ENCODE measurements around the gene C1orf159. TPM values are rescaled to one million over a fixed set of nuclear protein-coding genes. Genes with fewer than 3 reads are reported as not detected.

C1orf159 gene
- total and polyA plus RNA-seq, 7 donors: 6.6 to 25.3 (median 8.2) TPM

DNA sequence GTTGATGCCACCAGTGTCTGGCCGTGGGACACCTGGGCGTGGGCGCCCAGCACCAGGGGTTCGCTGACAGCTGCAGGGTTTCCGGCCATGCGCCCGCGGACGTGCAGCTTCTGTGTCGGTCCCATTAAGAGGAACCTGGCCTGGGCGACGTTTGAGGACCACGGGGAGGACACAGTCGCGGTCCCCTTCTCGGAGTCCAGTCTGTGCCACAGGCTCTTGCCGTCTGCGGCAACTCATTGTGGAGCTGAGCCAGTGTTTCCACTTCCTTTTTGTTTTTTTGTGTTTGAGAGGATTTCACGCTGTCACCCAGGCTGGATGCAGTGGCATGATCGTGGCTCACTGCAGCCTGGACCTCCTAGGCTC is 1.6 kb upstream of the C1orf159 start:
- Histone ChIP-seq H3K36me3 (peaks cover 0 to 9% (median 0%) of the 10 kb centered on the region in 4 donors), H3K4me1 (peaks cover 0 to 27% (median 23%) of the 10 kb centered on the region in 4 donors), H3K27ac (no peak overlapping the region), H3K4me3 (no peak overlapping the region), H3K27me3 (peaks cover 0 to 31% (median 0%) of the 10 kb centered on the region in 3 donors), H3K9me3 (peaks cover 0 to 3% (median 1%) of the 10 kb centered on the region in 4 donors)
- WGBS, 2 donors: 72% methylated on average over 20 of the region's 20 CpGs
- no peak for TF ChIP-seq POLR2A (IDR thresholded peaks at IDR 0.05)
- TF ChIP-seq, protein P1, sequence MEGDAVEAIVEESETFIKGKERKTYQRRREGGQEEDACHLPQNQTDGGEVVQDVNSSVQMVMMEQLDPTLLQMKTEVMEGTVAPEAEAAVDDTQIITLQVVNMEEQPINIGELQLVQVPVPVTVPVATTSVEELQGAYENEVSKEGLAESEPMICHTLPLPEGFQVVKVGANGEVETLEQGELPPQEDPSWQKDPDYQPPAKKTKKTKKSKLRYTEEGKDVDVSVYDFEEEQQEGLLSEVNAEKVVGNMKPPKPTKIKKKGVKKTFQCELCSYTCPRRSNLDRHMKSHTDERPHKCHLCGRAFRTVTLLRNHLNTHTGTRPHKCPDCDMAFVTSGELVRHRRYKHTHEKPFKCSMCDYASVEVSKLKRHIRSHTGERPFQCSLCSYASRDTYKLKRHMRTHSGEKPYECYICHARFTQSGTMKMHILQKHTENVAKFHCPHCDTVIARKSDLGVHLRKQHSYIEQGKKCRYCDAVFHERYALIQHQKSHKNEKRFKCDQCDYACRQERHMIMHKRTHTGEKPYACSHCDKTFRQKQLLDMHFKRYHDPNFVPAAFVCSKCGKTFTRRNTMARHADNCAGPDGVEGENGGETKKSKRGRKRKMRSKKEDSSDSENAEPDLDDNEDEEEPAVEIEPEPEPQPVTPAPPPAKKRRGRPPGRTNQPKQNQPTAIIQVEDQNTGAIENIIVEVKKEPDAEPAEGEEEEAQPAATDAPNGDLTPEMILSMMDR (IDR thresholded peaks at IDR 0.05): no peak
- no peak for TF ChIP-seq EP300 (IDR thresholded peaks at IDR 0.05)
- no peak for TF ChIP-seq POLR2AphosphoS5 (IDR thresholded peaks at IDR 0.05)
- intact Hi-C loops (cut with DNase I): loop anchor here (2.0 to 5.0 kb wide), 3 partner anchors 95 to 190 kb away; partner anchors contain the start of genes ACAP3, AGRN and PUSL1
- DNase-seq: peak; percentile 69

DNA sequence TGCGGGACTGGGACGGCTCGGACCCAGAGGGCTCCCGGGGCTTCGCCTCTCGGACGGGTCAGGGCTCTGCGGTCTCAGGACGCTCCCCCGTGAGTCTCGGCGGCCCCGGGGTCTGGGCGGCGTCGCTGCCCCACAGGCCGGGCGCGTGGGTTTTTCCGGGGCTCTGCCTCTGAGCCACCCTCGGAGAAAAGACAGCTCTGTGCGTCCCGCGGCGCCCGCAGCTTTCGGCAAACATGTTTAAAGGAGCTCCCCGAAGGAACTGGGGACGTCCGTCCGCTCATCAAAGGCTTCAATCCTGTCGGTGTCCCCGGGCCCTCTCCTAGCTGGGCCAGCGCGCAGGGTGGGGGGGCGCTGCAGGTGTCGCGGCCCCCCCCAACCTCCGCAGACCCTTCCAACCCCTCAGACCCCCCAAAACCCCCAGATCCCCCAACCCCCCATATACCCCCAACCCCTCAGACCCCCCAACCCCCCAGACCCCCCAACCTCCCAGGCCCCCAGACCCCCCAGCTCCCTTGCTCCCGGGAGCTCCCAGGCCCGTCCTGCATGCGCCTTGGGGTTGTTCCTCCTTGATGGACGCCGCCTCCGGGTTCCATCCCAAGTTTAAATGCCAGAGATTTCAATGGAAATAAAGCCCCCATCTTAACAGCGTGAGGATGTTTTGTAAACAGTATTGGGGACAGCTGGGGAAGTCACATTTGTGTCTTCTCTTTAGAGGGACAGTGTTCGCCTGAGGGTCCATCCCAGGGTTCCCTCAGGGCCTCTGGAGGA is 996 bp upstream of the C1orf159 start:
- intact Hi-C loops (cut with DNase I): loop anchor here (1.0 to 5.0 kb wide), 4 partner anchors 40 to 190 kb away; partner anchors contain the start of genes ACAP3, AGRN and PUSL1

DNA sequence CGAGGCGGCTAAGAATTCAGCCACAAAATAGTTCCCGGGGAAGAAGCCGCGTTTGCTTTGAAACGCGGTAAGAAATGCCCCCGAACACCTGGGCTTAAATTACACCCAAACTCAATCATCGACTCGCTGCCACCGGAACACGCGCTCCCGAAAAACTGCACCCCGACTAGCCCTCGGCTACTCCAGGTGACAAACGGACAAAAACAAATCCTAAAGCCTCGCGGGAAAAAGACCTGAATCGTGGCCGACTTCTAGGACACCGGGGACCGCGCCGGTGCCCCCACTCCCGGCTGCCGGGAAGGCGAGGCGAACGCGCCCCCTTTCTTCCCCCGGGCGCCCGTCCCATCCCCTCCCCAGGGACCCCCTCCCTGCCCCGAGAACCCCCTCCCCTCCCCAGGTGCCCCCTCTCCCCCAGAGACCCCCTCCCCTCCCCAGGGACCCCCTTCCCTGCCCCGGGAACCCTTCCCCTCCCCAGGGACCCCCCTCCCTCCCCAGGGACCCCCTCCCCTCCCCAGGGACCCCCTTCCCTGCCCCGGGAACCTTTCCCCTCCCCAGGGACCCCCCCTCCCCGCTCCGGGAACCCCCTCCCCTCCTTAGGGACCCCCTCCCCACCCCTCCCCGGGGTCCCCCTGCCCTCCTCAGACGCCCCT is 628 bp downstream of the C1orf159 start:
- peaks cover 0 to 19% (median 15%) of the 10 kb centered on the region in 4 donors for H3K4me1 ChIP-seq
- H3K9me3 ChIP-seq: peaks cover 0 to 3% (median 1%) of the 10 kb centered on the region in 4 donors
- H3K4me3 ChIP-seq: peak overlapping the region; percentile 69 to 99 (median 93)
- H3K27ac ChIP-seq: peak overlapping the region; percentile 74 to 87 (median 82)
- intact Hi-C loops (cut with DNase I): loop anchor here (5.0 kb wide), 2 partner anchors 93 to 192 kb away; partner anchors contain the start of genes ACAP3, AGRN and PUSL1
- peaks cover 0 to 11% (median 0%) of the 10 kb centered on the region in 3 donors for H3K27me3 ChIP-seq
- H3K36me3 ChIP-seq: peaks cover 0 to 14% (median 0%) of the 10 kb centered on the region in 4 donors
- 9 to 14% methylated on average over 40 to 41 of the region's 41 CpGs for WGBS, 2 donors
- peak; percentile 67 for DNase-seq
- TF ChIP-seq, protein P1 (IDR thresholded peaks at IDR 0.05): no peak
- TF ChIP-seq POLR2AphosphoS5 (IDR thresholded peaks at IDR 0.05): no peak
- TF ChIP-seq POLR2A (IDR thresholded peaks at IDR 0.05): no peak
- TF ChIP-seq EP300 (IDR thresholded peaks at IDR 0.05): no peak

More for the DNA sequence above, 996 bp upstream of the C1orf159 start:
- Histone ChIP-seq H3K27ac (peak overlapping the region in 3 of 4 donors; percentile 0 to 33 (median 14)), H3K27me3 (peaks cover 0 to 26% (median 0%) of the 10 kb centered on the region in 3 donors), H3K36me3 (peaks cover 0 to 11% (median 0%) of the 10 kb centered on the region in 4 donors), H3K9me3 (peaks cover 0 to 3% (median 1%) of the 10 kb centered on the region in 4 donors), H3K4me1 (peaks cover 0 to 21% (median 17%) of the 10 kb centered on the region in 4 donors), H3K4me3 (peak overlapping the region; percentile 69 to 99 (median 93))
- 6 to 10% methylated on average over 47 of the region's 47 CpGs for WGBS, 2 donors
- no peak for TF ChIP-seq POLR2A (IDR thresholded peaks at IDR 0.05)
- TF ChIP-seq POLR2AphosphoS5 (IDR thresholded peaks at IDR 0.05): no peak
- no peak for TF ChIP-seq EP300 (IDR thresholded peaks at IDR 0.05)
- TF ChIP-seq, protein P1 (IDR thresholded peaks at IDR 0.05): no peak
- DNase-seq: peak; percentile 70

DNA sequence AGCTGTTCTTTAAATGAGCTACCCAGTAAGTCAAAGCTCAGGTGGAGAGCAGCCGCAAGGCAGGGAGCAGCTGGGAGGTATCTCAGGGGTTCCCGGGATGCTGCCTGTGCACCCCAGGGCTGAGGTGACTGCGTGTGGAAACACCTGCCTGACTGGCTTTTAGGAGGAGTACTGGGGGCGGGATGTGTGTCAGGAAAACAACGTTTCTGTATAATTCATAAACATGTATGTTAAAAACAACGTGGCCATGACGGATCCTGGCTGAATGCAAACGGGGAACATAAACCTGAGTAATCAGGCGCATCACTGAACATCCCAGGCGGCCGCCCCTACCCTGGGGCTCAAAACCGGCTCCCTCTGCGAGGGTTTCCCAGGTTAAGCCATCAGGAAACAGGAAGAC is 1.5 kb downstream of the C1orf159 start:
- peaks cover 0 to 19% (median 15%) of the 10 kb centered on the region in 4 donors for H3K4me1 ChIP-seq
- peaks cover 0 to 3% (median 1%) of the 10 kb centered on the region in 4 donors for H3K9me3 ChIP-seq
- WGBS, 2 donors: 95% methylated on average over 13 of the region's 13 CpGs
- TF ChIP-seq POLR2A (IDR thresholded peaks at IDR 0.05) (no peak), POLR2AphosphoS5 (IDR thresholded peaks at IDR 0.05) (no peak), EP300 (IDR thresholded peaks at IDR 0.05) (no peak)
- TF ChIP-seq, protein P1 (IDR thresholded peaks at IDR 0.05): no peak
- intact Hi-C loops (cut with DNase I): no loop called here
- H3K27me3 ChIP-seq: peaks cover 0 to 10% (median 0%) of the 10 kb centered on the region in 3 donors
- no peak overlapping the region for H3K27ac ChIP-seq
- H3K36me3 ChIP-seq: peaks cover 0 to 14% (median 0%) of the 10 kb centered on the region in 4 donors
- H3K4me3 ChIP-seq: no peak overlapping the region
- DNase-seq: peak; percentile 44

All from sigmoid colon (tissue), 7 donors.